GM12892 (cell line): Measurements from ENCODE around the gene P2RY8.

ENCODE experiments used
- DNase-seq: peaks from one replicate; pipeline ENCODE4 v3.0.0; 2011; ENCODE audit not compliant: insufficient read length
- FAIRE-seq: peaks from 2 replicates; lab custom pipeline; 2011; peaks lifted over from hg19 to GRCh38; lab: Jason Lieb, UNC
- POLR2A ChIP-seq: IDR thresholded peaks from 2 replicates; pipeline ENCODE4 v1.6.1; 2011; ENCODE audit warnings: low read depth, low read length, control low read depth
- POLR2AphosphoS5 ChIP-seq: IDR thresholded peaks from 2 replicates; pipeline ENCODE4 v1.6.1; 2011; ENCODE audit warnings: low read depth, low read length, control low read depth
- TAF1 ChIP-seq: IDR thresholded peaks from 2 replicates; pipeline ENCODE4 v1.6.1; 2011; ENCODE audit warnings: low read depth, mild to moderate bottlenecking, control low read depth, low read length, borderline replicate concordance

The P2RY8 gene

GRCh38 chrX:1464971-1465285 lies 72.1 kb downstream of the P2RY8 start:
- FAIRE-seq (no peak), DNase-seq (no peak)
- TF ChIP-seq TAF1 (no peak), POLR2A (no peak), POLR2AphosphoS5 (no peak)

DNA sequence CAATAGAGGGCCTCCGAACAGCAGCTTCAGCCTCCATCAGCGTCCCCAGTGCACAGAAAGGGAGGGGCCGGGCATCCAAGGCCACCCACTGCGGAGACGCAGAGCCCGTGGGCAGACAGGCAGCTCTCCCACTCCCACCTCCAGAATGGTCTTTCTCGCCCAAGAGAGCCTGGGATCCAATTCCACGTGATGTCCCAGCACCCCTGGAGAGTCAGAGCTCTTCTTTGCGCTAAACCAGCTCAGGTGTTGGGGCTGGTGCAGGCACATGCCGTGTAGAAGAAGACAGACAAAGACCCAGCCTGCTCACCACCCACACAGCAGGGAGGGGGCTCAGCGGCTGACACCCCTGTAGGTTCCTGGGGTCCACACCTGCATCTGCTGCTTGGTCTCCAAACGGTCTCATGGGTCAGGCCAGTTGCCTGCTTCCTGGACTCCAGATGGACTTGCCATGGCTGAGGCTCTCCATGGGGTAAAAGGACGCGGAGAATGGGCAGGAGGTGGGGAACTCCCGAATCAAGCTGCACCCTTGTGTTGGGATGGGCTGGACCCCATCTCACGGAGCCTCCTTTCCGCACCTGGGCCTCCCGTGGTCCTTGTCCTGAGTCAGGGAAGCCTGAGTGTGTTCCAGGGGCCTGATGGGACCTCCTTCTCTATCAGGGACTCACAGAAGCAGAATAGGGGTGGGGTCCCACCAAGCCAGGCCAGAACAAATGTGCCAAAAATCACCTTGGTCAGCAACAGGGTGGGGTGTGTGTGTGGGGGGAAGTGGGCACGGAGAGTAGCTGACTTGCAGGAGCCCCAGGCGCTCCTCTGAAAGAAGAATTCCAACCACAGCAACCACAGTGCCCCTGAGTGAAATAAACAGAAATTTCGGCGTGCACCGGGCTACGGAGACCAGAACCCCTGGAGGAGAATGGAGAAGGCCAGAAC lies 72.7 kb downstream of the P2RY8 start:
- FAIRE-seq (no peak), DNase-seq (no peak)
- TF ChIP-seq POLR2AphosphoS5, result no peak
- no peak for TF ChIP-seq TAF1
- no peak for TF ChIP-seq POLR2A

DNA sequence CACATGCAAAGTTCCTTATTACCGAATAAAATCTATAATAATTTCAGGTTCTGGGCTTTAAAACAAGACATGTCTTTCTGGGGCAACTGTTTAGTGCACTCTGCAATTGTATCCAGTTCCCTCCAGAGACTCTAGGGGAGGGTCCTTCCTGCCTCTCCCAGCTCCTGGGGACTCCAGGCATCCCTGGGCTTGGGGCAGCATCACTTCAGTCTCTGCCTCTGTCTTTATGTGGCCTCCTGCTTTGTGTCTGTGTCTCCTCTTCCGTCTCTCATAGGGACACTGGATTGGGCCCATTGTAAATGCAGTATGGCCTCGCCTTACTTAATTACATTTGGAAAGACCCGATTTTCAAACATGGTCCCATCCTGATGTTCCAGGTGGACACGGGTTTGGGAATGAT lies 73.4 kb downstream of the P2RY8 start:
- no peak for FAIRE-seq
- no peak for DNase-seq
- TF ChIP-seq POLR2AphosphoS5, result no peak

- FAIRE-seq, result no peak
- DNase-seq, result no peak
- no peak for TF ChIP-seq TAF1
- TF ChIP-seq POLR2A, result peak; percentile 32; the same call in 1 of the 2 replicates
- TF ChIP-seq POLR2AphosphoS5, result peak; percentile 53; the same call in 1 of the 2 replicates
These were observed 74.3 kb downstream of the P2RY8 start for GRCh38 chrX:1462596-1463251.

- TF ChIP-seq TAF1 (no peak), POLR2A (no peak), POLR2AphosphoS5 (no peak)
- no peak for FAIRE-seq
- no peak for DNase-seq
These were observed 74.9 kb downstream of the P2RY8 start for GRCh38 chrX:1462110-1462509.

- TF ChIP-seq POLR2A (no peak), POLR2AphosphoS5 (no peak), TAF1 (no peak)
- DNase-seq (no peak), FAIRE-seq (no peak)
These were observed 81.1 kb downstream of the P2RY8 start for GRCh38 chrX:1455948-1456280.

DNA sequence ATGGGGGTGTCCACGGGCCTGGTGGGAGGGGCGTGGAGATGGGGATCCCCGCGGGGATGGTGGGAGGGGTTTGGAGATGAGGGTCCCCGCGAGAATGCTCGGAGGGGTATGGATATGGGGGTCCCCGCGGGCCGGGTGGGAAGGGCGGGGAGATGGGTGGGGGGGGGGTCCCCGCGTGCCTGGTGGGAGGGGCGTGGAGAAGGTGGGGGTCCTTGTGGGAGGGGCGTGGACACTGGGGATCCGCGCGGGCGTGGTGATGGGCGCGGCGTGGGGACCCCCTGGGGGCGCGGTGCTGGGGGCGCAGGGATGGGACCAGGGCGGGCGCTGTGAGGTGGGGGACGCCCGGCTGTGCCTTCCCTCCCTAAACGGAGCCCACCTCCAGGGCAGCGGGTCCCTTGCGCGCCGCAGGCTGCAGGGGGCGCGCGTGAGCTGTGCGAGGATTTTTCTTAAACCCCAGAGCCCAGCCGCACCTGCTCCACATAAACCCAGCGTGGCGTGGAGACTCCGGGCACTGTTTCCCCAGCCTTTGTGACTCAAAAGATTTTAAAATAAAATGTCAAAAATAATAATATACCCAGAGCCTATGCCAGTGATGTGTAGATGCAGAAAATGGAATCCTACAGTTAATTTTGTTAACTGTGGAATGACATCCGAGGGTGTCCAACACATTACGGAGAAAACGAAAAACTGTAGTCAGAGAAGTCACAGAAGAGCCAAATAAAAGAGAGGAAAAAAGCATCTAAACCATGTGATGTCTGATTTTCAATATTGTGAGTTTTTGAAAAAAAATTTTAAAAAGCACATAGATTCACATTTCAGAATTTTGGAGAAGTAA lies 82.8 kb downstream of the P2RY8 start:
- no peak for TF ChIP-seq POLR2A
- TF ChIP-seq POLR2AphosphoS5, result no peak
- TF ChIP-seq TAF1, result no peak
- FAIRE-seq, result peak; percentile 95
- peak; percentile 77 for DNase-seq

DNA sequence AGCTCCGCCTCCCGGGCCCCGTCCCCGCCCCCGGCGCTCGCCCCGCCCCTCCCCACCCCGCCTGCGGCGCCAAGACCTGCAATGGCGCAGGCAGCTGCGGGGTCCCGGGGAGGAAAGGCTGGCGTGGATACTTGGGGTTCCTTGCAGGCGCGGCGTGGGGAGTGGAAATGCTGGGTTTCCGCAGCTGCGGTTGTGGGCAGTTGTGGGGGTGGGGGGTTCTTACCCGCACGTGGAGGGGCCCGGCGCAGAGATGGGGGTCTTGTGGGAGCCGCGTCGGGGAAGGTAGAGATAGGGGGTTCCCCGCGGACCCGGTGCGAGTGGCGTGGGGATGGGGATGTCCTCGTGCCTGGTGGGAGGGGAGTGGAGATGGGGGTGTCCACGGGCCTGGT lies 83.6 kb downstream of the P2RY8 start:
- FAIRE-seq, result no peak
- no peak for DNase-seq
- no peak for TF ChIP-seq TAF1
- no peak for TF ChIP-seq POLR2A
- TF ChIP-seq POLR2AphosphoS5, result no peak

DNA sequence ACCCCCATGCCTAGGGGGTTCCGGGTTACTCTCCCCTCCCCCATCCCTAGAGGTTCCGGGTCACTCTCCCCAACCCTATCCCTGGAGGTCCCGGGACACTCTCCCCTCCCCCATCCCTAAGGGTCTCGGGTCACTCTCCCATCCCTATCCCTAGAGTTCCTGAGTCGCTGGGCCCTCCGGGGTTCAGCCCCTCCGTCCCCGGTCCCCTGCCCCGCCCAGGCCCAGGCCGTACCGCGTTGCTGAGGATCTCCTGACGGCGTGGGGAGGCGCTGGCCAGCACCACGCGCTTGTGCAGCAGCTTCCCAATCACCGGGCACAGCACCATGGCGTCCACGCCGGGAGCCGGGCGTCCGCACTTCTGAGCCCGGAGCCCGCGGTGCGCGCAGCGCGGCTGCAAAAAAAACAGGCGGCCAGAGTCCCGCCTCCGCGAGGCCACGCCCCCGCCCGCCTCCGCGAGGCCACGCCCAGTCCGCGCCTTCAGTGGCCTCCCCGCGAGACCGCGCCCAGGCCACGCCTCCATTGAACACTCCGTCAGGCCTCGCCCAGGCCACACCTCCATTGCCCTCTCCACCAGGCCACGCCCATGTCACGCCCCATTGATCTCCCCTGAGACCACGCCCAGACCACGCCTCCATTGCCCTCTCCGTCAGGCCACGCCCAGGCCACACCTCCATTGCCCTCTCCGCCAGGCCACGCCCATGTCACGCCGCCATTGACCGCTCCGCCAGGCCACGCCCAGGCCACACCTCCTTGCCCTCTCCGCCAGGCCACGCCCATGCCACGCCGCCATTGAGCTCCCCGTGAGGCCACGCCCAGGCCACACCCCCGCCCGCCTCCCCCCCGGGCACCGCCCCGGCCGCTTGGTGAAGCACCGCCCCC lies 84.2 kb downstream of the P2RY8 start, which contains the start of gene ASMTL:
TSS of gene ASMTL (minus strand) at position 394 of the 879 bp plus-strand sequence. CDS start at position 325, 69 bp downstream.
- TF ChIP-seq POLR2AphosphoS5, result peak; percentile 89
- peak; percentile 98 for TF ChIP-seq POLR2A
- peak; percentile 95 for TF ChIP-seq TAF1
- DNase-seq (peak; percentile 88), FAIRE-seq (peak; percentile 100)
